Keratinocyte (primary cell): Measurements from ENCODE around the gene SPTBN5. TPM values are rescaled to one million over a fixed set of nuclear protein-coding genes. Genes with fewer than 3 reads are reported as not detected.

ENCODE experiments used
- DNase-seq: peaks from one replicate; pipeline ENCODE4 v3.0.0-alpha.2; 2011; ENCODE audit warnings: low read depth, missing footprints, low spot score
- FAIRE-seq: peaks from 2 replicates; lab custom pipeline; 2011; peaks lifted over from hg19 to GRCh38; lab: Jason Lieb, UNC
- H2AFZ ChIP-seq: 2 replicates; pipeline ENCODE4 v1.6.0; 2012; ENCODE audit warnings: low read length, control low read depth, inconsistent platforms; ENCODE audit not compliant: control insufficient read depth
- H3K27ac ChIP-seq: 2 replicates; pipeline ENCODE4 v1.5.1; 2011; ENCODE audit warnings: low read length; ENCODE audit not compliant: control insufficient read depth, insufficient read depth
- H3K27me3 ChIP-seq: 3 replicates; pipeline ENCODE4 v1.6.0; 2011; ENCODE audit warnings: low read length; ENCODE audit not compliant: control insufficient read depth, insufficient read depth; ENCODE audit errors: extremely low read depth
- H3K36me3 ChIP-seq, 2 experiments: 2 replicates in 1 of 2; 3 replicates in 1 of 2; pipeline ENCODE4 v1.5.1; 2011; ENCODE audit warnings: low read length in 2 of 2, mild to moderate bottlenecking in 1 of 2; ENCODE audit not compliant: control insufficient read depth in 2 of 2, insufficient read depth in 2 of 2; ENCODE audit errors: extremely low read depth in 1 of 2
- H3K4me1 ChIP-seq: 3 replicates; pipeline ENCODE4 v1.5.1; 2011; ENCODE audit warnings: low read length; ENCODE audit not compliant: control insufficient read depth, insufficient read depth; ENCODE audit errors: extremely low read depth
- H3K4me2 ChIP-seq: 3 replicates; pipeline ENCODE4 v1.6.0; 2011; ENCODE audit warnings: low read depth, low read length; ENCODE audit not compliant: control insufficient read depth, insufficient read depth; ENCODE audit errors: extremely low read depth
- H3K4me3 ChIP-seq, 3 experiments: fragments of 200-600 bp in 1 of 3; sonication (generic) in 1 of 3; 2 replicates in 2 of 3; 3 replicates in 1 of 3; pipeline ENCODE4 v1.5.1; 2011 to 2016; ENCODE audit warnings: low read length in 3 of 3, mild to moderate bottlenecking in 3 of 3, control low read depth in 2 of 3, inconsistent platforms in 1 of 3, low read depth in 1 of 3, mixed read lengths in 1 of 3, mixed run types in 1 of 3, moderate library complexity in 1 of 3; ENCODE audit not compliant: control insufficient read depth in 2 of 3, insufficient read depth in 2 of 3; ENCODE audit errors: extremely low read depth in 1 of 3
- H3K79me2 ChIP-seq: 2 replicates; pipeline ENCODE4 v1.6.0; 2012; ENCODE audit warnings: low read length; ENCODE audit not compliant: control insufficient read depth, insufficient read depth
- H3K9ac ChIP-seq: 3 replicates; pipeline ENCODE4 v1.6.0; 2011; ENCODE audit warnings: low read length; ENCODE audit not compliant: control insufficient read depth, insufficient read depth; ENCODE audit errors: extremely low read depth
- H3K9me1 ChIP-seq: 3 replicates; pipeline ENCODE4 v1.6.0; 2011; ENCODE audit warnings: low read length; ENCODE audit not compliant: control insufficient read depth, insufficient read depth; ENCODE audit errors: extremely low read depth
- H3K9me3 ChIP-seq: 2 replicates; pipeline ENCODE4 v1.5.1; 2012; ENCODE audit warnings: low read depth, low read length; ENCODE audit not compliant: control insufficient read depth
- H4K20me1 ChIP-seq: 3 replicates; pipeline ENCODE4 v1.6.0; 2011; ENCODE audit warnings: low read length; ENCODE audit not compliant: control insufficient read depth, insufficient read depth; ENCODE audit errors: extremely low read depth
- EZH2 ChIP-seq: IDR thresholded peaks from one replicate; pipeline ENCODE4 v1.6.1; 2012; ENCODE audit warnings: inconsistent platforms, mild to moderate bottlenecking, low read length, moderate library complexity
- dilution Hi-C: fragments of 300-500 bp; cut with MboI; formaldehyde crosslinking; loops from one replicate; pipeline ENCODE4 v1.7.0; 2020; ENCODE audit warnings: low sequenced_read_pairs; ENCODE audit not compliant: extremely low pct_ligation_motif_present
- polyA plus RNA-seq, 5 experiments: library from polyadenylated mRNA; depleted of rRNA in 3 of 5; stranded (reverse) in 3 of 5; stranded (forward) in 1 of 5; unstranded in 1 of 5; fragments of >200 nt; gene quantifications; 1 replicate in 1 of 5; 2 replicates in 3 of 5; 3 replicates in 1 of 5; pipeline versions ENCODE4 v1.2.1 to v1.2.3, GENCODE V29; 2011 to 2012; ENCODE audit warnings: missing spikeins in 2 of 5, low read depth in 1 of 5, low replicate concordance in 1 of 5
- TF ChIP-seq, protein P1 (sequence below), 3 experiments: IDR thresholded peaks in 1 of 3; conservative IDR thresholded peaks in 1 of 3; optimal IDR thresholded peaks in 1 of 3; 2 replicates in 2 of 3; 3 replicates in 1 of 3; pipeline versions ENCODE3 to v1.5.1; 2011; ENCODE audit warnings: low read length in 3 of 3, mild to moderate bottlenecking in 3 of 3, moderate library complexity in 2 of 3, control low read depth in 1 of 3, inconsistent platforms in 1 of 3; ENCODE audit not compliant: insufficient read depth in 2 of 3; ENCODE audit errors: extremely low read depth in 1 of 3

Gene SPTBN5
- polyA plus RNA-seq, 1 donor (not counting 4 experiments of a cell fraction or from before 2014, with no cell fraction given): 0.66 TPM

DNA sequence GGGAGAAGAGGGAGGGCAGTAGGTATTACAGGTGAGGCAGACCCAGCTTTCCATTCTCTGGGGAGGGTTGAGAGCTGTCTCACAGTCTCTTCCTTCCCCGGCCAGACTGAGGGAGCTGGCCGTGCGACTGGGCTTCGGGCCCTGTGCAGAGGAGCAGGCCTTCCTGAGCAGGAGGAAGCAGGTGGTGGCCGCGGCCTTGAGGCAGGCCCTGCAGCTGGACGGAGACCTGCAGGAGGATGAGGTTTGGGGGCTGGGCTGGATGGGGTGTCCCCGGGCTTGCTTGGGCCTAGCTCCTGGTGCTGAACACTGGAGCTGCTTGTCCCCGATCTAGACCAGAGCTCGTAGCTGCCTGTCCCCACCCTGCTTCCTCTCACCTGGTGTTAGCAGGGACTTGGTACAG is 50.3 kb downstream of the SPTBN5 start:
- Histone ChIP-seq H3K4me3 (no peak overlapping the region), H3K27ac (no peak overlapping the region), H3K9ac (no peak overlapping the region), H3K4me1 (peaks cover 21% of the 10 kb centered on the region), H2AFZ (no peak overlapping the region), H3K9me1 (no peaks in the 10 kb centered on the region), H4K20me1 (no peaks in the 10 kb centered on the region), H3K27me3 (no peaks in the 10 kb centered on the region), H3K4me2 (no peak overlapping the region), H3K36me3 (peaks cover 22 to 39% of the 10 kb centered on the region in 2 experiments), H3K79me2 (no peaks in the 10 kb centered on the region), H3K9me3 (no peaks in the 10 kb centered on the region)
- DNase-seq (no peak), FAIRE-seq (no peak)
- TF ChIP-seq, protein P1, sequence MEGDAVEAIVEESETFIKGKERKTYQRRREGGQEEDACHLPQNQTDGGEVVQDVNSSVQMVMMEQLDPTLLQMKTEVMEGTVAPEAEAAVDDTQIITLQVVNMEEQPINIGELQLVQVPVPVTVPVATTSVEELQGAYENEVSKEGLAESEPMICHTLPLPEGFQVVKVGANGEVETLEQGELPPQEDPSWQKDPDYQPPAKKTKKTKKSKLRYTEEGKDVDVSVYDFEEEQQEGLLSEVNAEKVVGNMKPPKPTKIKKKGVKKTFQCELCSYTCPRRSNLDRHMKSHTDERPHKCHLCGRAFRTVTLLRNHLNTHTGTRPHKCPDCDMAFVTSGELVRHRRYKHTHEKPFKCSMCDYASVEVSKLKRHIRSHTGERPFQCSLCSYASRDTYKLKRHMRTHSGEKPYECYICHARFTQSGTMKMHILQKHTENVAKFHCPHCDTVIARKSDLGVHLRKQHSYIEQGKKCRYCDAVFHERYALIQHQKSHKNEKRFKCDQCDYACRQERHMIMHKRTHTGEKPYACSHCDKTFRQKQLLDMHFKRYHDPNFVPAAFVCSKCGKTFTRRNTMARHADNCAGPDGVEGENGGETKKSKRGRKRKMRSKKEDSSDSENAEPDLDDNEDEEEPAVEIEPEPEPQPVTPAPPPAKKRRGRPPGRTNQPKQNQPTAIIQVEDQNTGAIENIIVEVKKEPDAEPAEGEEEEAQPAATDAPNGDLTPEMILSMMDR (optimal IDR thresholded peaks at IDR 0.05 in 1 of 3, IDR thresholded peaks at IDR 0.05 in 1 of 3, conservative IDR thresholded peaks at IDR 0.05 in 1 of 3; ENCODE audit: extremely low read depth in 1 of 3, insufficient read depth in 2 of 3, low read length in 3 of 3): no peak
- no peak for TF ChIP-seq EZH2
- dilution Hi-C loops: no loop called here

DNA sequence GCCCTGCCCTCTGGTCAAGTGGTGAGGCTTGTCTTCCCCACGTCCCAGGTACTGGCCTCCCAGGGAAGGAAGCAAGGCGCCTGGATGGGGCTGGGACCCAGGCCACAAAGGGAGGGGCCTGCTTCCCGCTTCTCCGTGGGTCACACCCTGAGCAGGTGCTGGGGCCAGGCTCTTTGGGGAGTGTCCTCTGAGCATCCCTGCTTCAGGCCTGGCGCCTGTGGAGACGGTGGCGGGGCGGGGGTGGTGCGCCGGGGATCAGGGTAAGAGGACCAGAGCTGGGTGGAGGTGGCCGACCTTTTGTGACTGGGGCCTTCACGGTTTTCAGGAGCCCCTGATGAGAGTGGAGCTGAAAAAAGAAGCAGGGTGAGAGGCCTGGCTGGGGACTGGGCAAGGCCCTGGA is 51.6 kb downstream of the SPTBN5 start:
- dilution Hi-C loops: no loop called here
- FAIRE-seq (no peak), DNase-seq (no peak)
- H3K79me2 ChIP-seq: no peaks in the 10 kb centered on the region
- H2AFZ ChIP-seq: no peak overlapping the region
- H3K27ac ChIP-seq: no peak overlapping the region
- no peaks in the 10 kb centered on the region for H3K27me3 ChIP-seq
- H3K4me1 ChIP-seq: peaks cover 26% of the 10 kb centered on the region
- no peak overlapping the region for H3K9ac ChIP-seq
- H4K20me1 ChIP-seq: no peaks in the 10 kb centered on the region
- H3K9me1 ChIP-seq: no peaks in the 10 kb centered on the region
- TF ChIP-seq, protein P1 (optimal IDR thresholded peaks at IDR 0.05 in 1 of 3, IDR thresholded peaks at IDR 0.05 in 1 of 3, conservative IDR thresholded peaks at IDR 0.05 in 1 of 3; ENCODE audit: extremely low read depth in 1 of 3, insufficient read depth in 2 of 3, low read length in 3 of 3): no peak
- no peak for TF ChIP-seq EZH2
- H3K36me3 ChIP-seq: peaks cover 15 to 29% of the 10 kb centered on the region in 2 experiments
- no peak overlapping the region for H3K4me2 ChIP-seq
- H3K9me3 ChIP-seq: no peaks in the 10 kb centered on the region
- no peak overlapping the region for H3K4me3 ChIP-seq
